GM08714 (cell line): ENCODE data around the gene DCDC2B.

ENCODE experiments used
- H3K4me3 ChIP-seq: fragments of 200-500 bp; sonication (Bioruptor generic); 2 replicates; pipeline ENCODE4 v1.5.1; 2014; ENCODE audit warnings: mild to moderate bottlenecking, low read length, inconsistent platforms
- ZNF274 ChIP-seq: IDR thresholded peaks from 2 replicates; pipeline ENCODE4 v1.6.1; 2012; ENCODE audit warnings: mild to moderate bottlenecking, low read depth, low read length

The DCDC2B gene

GRCh38 chr1:32186491-32186890, 22.4 kb upstream of the DCDC2B start:
- TF ChIP-seq ZNF274: no peak

GRCh38 chr1:32187850-32188249, 21.0 kb upstream of the DCDC2B start:
- TF ChIP-seq ZNF274: no peak
- H3K4me3 ChIP-seq: no peak overlapping the region

More at GRCh38 chr1:32186491-32186890, 22.4 kb upstream of the DCDC2B start:
- H3K4me3 ChIP-seq: no peak overlapping the region

- no peak for TF ChIP-seq ZNF274
- no peak overlapping the region for H3K4me3 ChIP-seq
These were observed 16.5 kb upstream of the DCDC2B start for GRCh38 chr1:32192220-32192948.

- H3K4me3 ChIP-seq: no peak overlapping the region
- TF ChIP-seq ZNF274: no peak
These were observed 13.9 kb upstream of the DCDC2B start for GRCh38 chr1:32194984-32195383.

- H3K4me3 ChIP-seq: no peak overlapping the region
- no peak for TF ChIP-seq ZNF274
These were observed 13.4 kb upstream of the DCDC2B start for GRCh38 chr1:32195531-32195930.

- no peak overlapping the region for H3K4me3 ChIP-seq
- no peak for TF ChIP-seq ZNF274
These were observed 12.7 kb upstream of the DCDC2B start for GRCh38 chr1:32195972-32196823.

- no peak overlapping the region for H3K4me3 ChIP-seq
- no peak for TF ChIP-seq ZNF274
These were observed 11.8 kb upstream of the DCDC2B start for GRCh38 chr1:32197074-32197473.

- TF ChIP-seq ZNF274: no peak
- no peak overlapping the region for H3K4me3 ChIP-seq
These were observed 11.1 kb upstream of the DCDC2B start for GRCh38 chr1:32197837-32198236.

GRCh38 chr1:32198237-32199042, 10.4 kb upstream of the DCDC2B start:
- H3K4me3 ChIP-seq: no peak overlapping the region
- no peak for TF ChIP-seq ZNF274

- no peak for TF ChIP-seq ZNF274
These were observed 9.7 kb upstream of the DCDC2B start for GRCh38 chr1:32199043-32199716.

GRCh38 chr1:32199717-32200072, 9.2 kb upstream of the DCDC2B start:
- peak overlapping the region; percentile 65; the same call in 1 of the 2 replicates for H3K4me3 ChIP-seq
- no peak for TF ChIP-seq ZNF274

More at GRCh38 chr1:32199043-32199716, 9.7 kb upstream of the DCDC2B start:
- H3K4me3 ChIP-seq: no peak overlapping the region

GRCh38 chr1:32200226-32201010, 8.5 kb upstream of the DCDC2B start, which contains the start of gene CCDC28B:
TSS of gene CCDC28B (plus strand) at chr1:32200595. CDS start at chr1:32201936, 1,341 bp downstream.
- peak within 1 kb of the TSS; percentile 65 for H3K4me3 ChIP-seq
- no peak for TF ChIP-seq ZNF274
